Gastrocnemius medialis (tissue), 4 donors: ENCODE measurements around the gene SLC16A13. TPM values are rescaled to one million over a fixed set of nuclear protein-coding genes. Genes with fewer than 3 reads are reported as not detected.
"Not testable (repeated sequence)": the region's sequence is repeated elsewhere in the genome, so short reads cannot be mapped to it uniquely, and the experiment has no call there.

Experiments
- ATAC-seq, 2 donors: fragments of 150-250 bp; one replicate each; pipeline ENCODE4 v1.9.1; 2016
- DNase-seq, 2 donors: peaks; one replicate each; pipeline ENCODE4 v3.0.0-alpha.2; 2019
- H3K27ac ChIP-seq, 4 donors: fragments of 200-600 bp; sonication (generic); 1 replicate in 1 of 4; 2 replicates in 3 of 4; pipeline ENCODE4 v1.5.1; 2016 to 2018; ENCODE audit warnings: mild to moderate bottlenecking in 2 of 4, moderate library complexity in 1 of 4
- H3K27me3 ChIP-seq, 3 donors: fragments of 200-600 bp; sonication (generic) in 2 of 3; 1 replicate in 1 of 3; 2 replicates in 2 of 3; pipeline versions ENCODE4 v1.5.1 to v1.6.0; 2016 to 2019; ENCODE audit warnings: mild to moderate bottlenecking in 1 of 3, moderate library complexity in 1 of 3
- H3K36me3 ChIP-seq, 2 donors: fragments of 200-600 bp; sonication (generic) in 1 of 2; one replicate each; pipeline ENCODE4 v1.5.1; 2017 to 2018
- H3K4me1 ChIP-seq, 2 donors: fragments of 200-600 bp; sonication (generic) in 1 of 2; one replicate each; pipeline ENCODE4 v1.5.1; 2016 to 2017; ENCODE audit warnings: mild to moderate bottlenecking in 2 of 2
- H3K4me3 ChIP-seq, 4 donors: fragments of 200-600 bp; sonication (generic) in 3 of 4; 1 replicate in 1 of 4; 2 replicates in 3 of 4; pipeline ENCODE4 v1.5.1; 2016 to 2019; ENCODE audit warnings: mild to moderate bottlenecking in 2 of 4
- H3K9me3 ChIP-seq, 3 donors: fragments of 200-600 bp; sonication (generic) in 2 of 3; 1 replicate in 1 of 3; 2 replicates in 2 of 3; pipeline ENCODE4 v1.5.1; 2016 to 2019
- POLR2A ChIP-seq, 2 donors: fragments of 450-650 bp; IDR thresholded peaks; one replicate each; pipeline ENCODE4 v1.6.1; 2017; ENCODE audit warnings: antibody characterized with exemption in 2 of 2, mild to moderate bottlenecking in 2 of 2, moderate library complexity in 2 of 2
- in situ Hi-C, 4 donors: fragments of 200-750 bp; cut with MboI; loops; one replicate each; pipeline versions ENCODE4 v1.15.0 to v1.8.0; 2017; ENCODE audit warnings: low sequenced_read_pairs in 4 of 4
- intact Hi-C: fragments of 100-400 bp; cut with DNase I; formaldehyde crosslinking; loops from one replicate; pipeline ENCODE4 v1.15.1; 2023; ENCODE audit warnings: low total_unique reads
- total RNA-seq, 4 donors: library from RNA; depleted of rRNA; stranded (reverse); fragments of >200 nt; gene quantifications; one replicate each; pipeline versions ENCODE4 v1.1.0 to v1.2.3, GENCODE V29; 2016
- TF ChIP-seq, protein P1 (sequence below), 5 experiments: fragments of 450-650 bp in 3 of 5; fragments of 200-600 bp in 2 of 5; sonication (generic) in 2 of 5; IDR thresholded peaks in 4 of 5; conservative IDR thresholded peaks in 1 of 5; 1 replicate in 4 of 5; 2 replicates in 1 of 5; pipeline ENCODE4 v1.5.1; 2016 to 2019; ENCODE audit warnings: antibody characterized with exemption in 5 of 5, mild to moderate bottlenecking in 3 of 5, moderate library complexity in 3 of 5

SLC16A13 gene
- total RNA-seq, 4 donors from 2014 or later: 0.36 to 0.49 TPM; not detected in 2

- intact Hi-C loops (no loop called here), in situ Hi-C loops (no loop called here)
- peak overlapping the region; percentile 28 to 53 (median 35) for H3K27ac ChIP-seq
- DNase-seq (peak; percentile 45 to 67), ATAC-seq (peak; percentile 72 to 76)
- no peaks in the 10 kb centered on the region for H3K4me1 ChIP-seq
- no peak for TF ChIP-seq POLR2A (IDR thresholded peaks at IDR 0.05)
- TF ChIP-seq, protein P1, sequence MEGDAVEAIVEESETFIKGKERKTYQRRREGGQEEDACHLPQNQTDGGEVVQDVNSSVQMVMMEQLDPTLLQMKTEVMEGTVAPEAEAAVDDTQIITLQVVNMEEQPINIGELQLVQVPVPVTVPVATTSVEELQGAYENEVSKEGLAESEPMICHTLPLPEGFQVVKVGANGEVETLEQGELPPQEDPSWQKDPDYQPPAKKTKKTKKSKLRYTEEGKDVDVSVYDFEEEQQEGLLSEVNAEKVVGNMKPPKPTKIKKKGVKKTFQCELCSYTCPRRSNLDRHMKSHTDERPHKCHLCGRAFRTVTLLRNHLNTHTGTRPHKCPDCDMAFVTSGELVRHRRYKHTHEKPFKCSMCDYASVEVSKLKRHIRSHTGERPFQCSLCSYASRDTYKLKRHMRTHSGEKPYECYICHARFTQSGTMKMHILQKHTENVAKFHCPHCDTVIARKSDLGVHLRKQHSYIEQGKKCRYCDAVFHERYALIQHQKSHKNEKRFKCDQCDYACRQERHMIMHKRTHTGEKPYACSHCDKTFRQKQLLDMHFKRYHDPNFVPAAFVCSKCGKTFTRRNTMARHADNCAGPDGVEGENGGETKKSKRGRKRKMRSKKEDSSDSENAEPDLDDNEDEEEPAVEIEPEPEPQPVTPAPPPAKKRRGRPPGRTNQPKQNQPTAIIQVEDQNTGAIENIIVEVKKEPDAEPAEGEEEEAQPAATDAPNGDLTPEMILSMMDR (IDR thresholded peaks at IDR 0.05 in 4 of 5, conservative IDR thresholded peaks at IDR 0.05 in 1 of 5): no peak
- no peaks in the 10 kb centered on the region for H3K9me3 ChIP-seq
- no peaks in the 10 kb centered on the region for H3K36me3 ChIP-seq
- H3K4me3 ChIP-seq: no peak overlapping the region
- peaks cover 0 to 4% (median 0%) of the 10 kb centered on the region in 3 donors for H3K27me3 ChIP-seq
Observed at GRCh38 chr17:7080456-7081041, 44.7 kb downstream of the SLC16A13 start.

- H3K4me3 ChIP-seq: no peak overlapping the region
- in situ Hi-C loops: no loop called here
- ATAC-seq (no peak), DNase-seq (no peak)
- intact Hi-C loops: no loop called here
- TF ChIP-seq, protein P1 (IDR thresholded peaks at IDR 0.05 in 4 of 5, conservative IDR thresholded peaks at IDR 0.05 in 1 of 5): no peak
- H3K9me3 ChIP-seq: no peaks in the 10 kb centered on the region
- no peaks in the 10 kb centered on the region for H3K4me1 ChIP-seq
- no peaks in the 10 kb centered on the region for H3K36me3 ChIP-seq
- H3K27me3 ChIP-seq: peaks cover 0 to 5% (median 4%) of the 10 kb centered on the region in 3 donors
- H3K27ac ChIP-seq: no peak overlapping the region
Observed at GRCh38 chr17:7081341-7082062, 45.7 kb downstream of the SLC16A13 start.

- Histone ChIP-seq H3K27ac (no peak overlapping the region), H3K36me3 (no peaks in the 10 kb centered on the region), H3K27me3 (peaks cover 0 to 6% (median 5%) of the 10 kb centered on the region in 3 donors), H3K4me1 (no peaks in the 10 kb centered on the region), H3K9me3 (no peaks in the 10 kb centered on the region), H3K4me3 (no peak overlapping the region)
- ATAC-seq (no peak), DNase-seq (no peak)
- TF ChIP-seq, protein P1 (IDR thresholded peaks at IDR 0.05 in 4 of 5, conservative IDR thresholded peaks at IDR 0.05 in 1 of 5): no peak
- TF ChIP-seq POLR2A (IDR thresholded peaks at IDR 0.05): no peak
- in situ Hi-C loops: no loop called here
- intact Hi-C loops: no loop called here
Observed at GRCh38 chr17:7083592-7083991, 47.8 kb downstream of the SLC16A13 start.

GRCh38 chr17:7084088-7084487 is 48.3 kb downstream of the SLC16A13 start:
- in situ Hi-C loops: no loop called here
- H3K9me3 ChIP-seq: no peaks in the 10 kb centered on the region
- TF ChIP-seq POLR2A (IDR thresholded peaks at IDR 0.05): no peak
- TF ChIP-seq, protein P1 (IDR thresholded peaks at IDR 0.05 in 4 of 5, conservative IDR thresholded peaks at IDR 0.05 in 1 of 5): no peak
- no peak overlapping the region for H3K4me3 ChIP-seq
- H3K36me3 ChIP-seq: no peaks in the 10 kb centered on the region
- no peak for DNase-seq
- H3K27me3 ChIP-seq: peaks cover 0 to 6% (median 5%) of the 10 kb centered on the region in 3 donors
- no peaks in the 10 kb centered on the region for H3K4me1 ChIP-seq
- H3K27ac ChIP-seq: no peak overlapping the region
- intact Hi-C loops: no loop called here
- no peak for ATAC-seq

DNA sequence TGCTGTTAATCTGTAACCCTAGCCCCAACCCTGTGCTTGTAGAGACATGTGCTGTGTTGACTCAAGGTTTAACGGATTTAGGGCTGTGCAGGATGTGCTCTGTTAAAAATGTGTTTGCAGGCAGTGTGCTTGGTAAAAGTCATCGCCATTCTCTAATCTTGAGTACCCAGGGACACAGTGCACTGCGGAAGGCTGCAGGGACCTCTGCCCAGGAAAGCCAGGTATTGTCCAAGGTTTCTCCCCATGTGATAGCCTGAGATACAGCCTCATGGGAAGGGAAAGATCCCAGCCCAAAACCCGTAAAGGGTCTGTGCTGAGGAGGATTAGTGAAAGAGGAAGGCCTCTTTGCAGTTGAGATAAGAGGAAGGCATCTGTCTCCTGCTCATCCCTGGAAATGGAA is 52.6 kb downstream of the SLC16A13 start:
- H3K27ac ChIP-seq, H3K27me3 ChIP-seq, H3K9me3 ChIP-seq, H3K4me3 ChIP-seq, H3K36me3 ChIP-seq, ATAC-seq, in situ Hi-C loops, DNase-seq, H3K4me1 ChIP-seq, intact Hi-C loops: not testable (repeated sequence)

DNA sequence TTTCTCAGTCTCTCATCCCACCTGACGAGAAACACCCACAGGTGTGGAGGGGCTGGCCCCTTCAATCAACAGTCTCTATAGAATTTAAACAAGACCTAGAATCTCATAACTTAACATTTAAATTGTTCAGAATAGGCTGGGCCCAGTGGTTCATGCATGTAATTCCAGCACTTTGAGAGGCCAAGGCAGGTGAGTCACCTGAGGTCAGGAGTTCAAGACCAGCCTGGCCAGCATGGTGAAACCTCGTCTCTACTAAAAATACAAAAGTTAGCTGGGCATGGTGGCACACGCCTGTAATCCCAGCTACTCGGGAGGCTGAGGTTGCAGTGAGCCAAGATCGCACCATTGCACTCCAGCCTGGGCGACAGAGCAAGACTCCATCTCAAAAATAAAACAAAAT is 53.8 kb downstream of the SLC16A13 start:
- H3K27me3 ChIP-seq, H3K36me3 ChIP-seq, DNase-seq, H3K9me3 ChIP-seq, ATAC-seq, intact Hi-C loops, H3K4me3 ChIP-seq, in situ Hi-C loops, H3K27ac ChIP-seq, H3K4me1 ChIP-seq: not testable (repeated sequence)
